K562 (cell line): ENCODE data around the gene COX6B2.

ENCODE experiments used
- CTCF ChIP-seq, 3 experiments: IDR thresholded peaks in 2 of 3; conservative IDR thresholded peaks in 1 of 3; 2 replicates each; pipeline ENCODE4 v1.5.1; 2011 to 2012; ENCODE audit warnings: low read length in 3 of 3, mild to moderate bottlenecking in 3 of 3, control low read depth in 2 of 3, improper control_type of control experiment in 1 of 3, inconsistent platforms in 1 of 3, low read depth in 1 of 3, mixed read lengths in 1 of 3, moderate library complexity in 1 of 3; ENCODE audit not compliant: insufficient read depth in 2 of 3
- ESRRA ChIP-seq: fragments of 450-650 bp; IDR thresholded peaks from 2 replicates; pipeline ENCODE4 v1.6.1; 2014; ENCODE audit warnings: low read depth, mild to moderate bottlenecking, moderate library complexity, borderline replicate concordance
- FOXM1 ChIP-seq, 2 experiments: fragments of 450-650 bp in 1 of 2; sonication (generic) in 1 of 2; formaldehyde crosslinking in 1 of 2; IDR thresholded peaks; 2 replicates each; pipeline versions ENCODE4 v1.6.1 to v1.9.0; 2017 to 2022; ENCODE audit warnings: low read depth in 2 of 2, mild to moderate bottlenecking in 2 of 2, missing genetic modification reagents in 1 of 2, moderate library complexity in 1 of 2
- NFYB ChIP-seq: IDR thresholded peaks from 2 replicates; pipeline ENCODE4 v1.6.1; 2011; ENCODE audit warnings: mild to moderate bottlenecking, moderate library complexity; ENCODE audit not compliant: insufficient read length; ENCODE audit errors: extremely low read depth
- RCOR1 ChIP-seq, 2 experiments: IDR thresholded peaks; 2 replicates each; pipeline ENCODE4 v1.6.1; 2012; ENCODE audit warnings: low read depth in 2 of 2, low read length in 2 of 2, borderline replicate concordance in 1 of 2, improper control_type of control experiment in 1 of 2
- ZFX ChIP-seq: sonication (generic); formaldehyde crosslinking; IDR thresholded peaks from 2 replicates; pipeline ENCODE4 v1.8.0; 2022; ENCODE audit warnings: mild to moderate bottlenecking, missing genetic modification reagents, moderate library complexity
- TF ChIP-seq, protein P1 (sequence below): sonication (generic); formaldehyde crosslinking; IDR thresholded peaks from 2 replicates; pipeline ENCODE4 v1.9.0; 2022; ENCODE audit warnings: mild to moderate bottlenecking, missing genetic modification reagents

DNA sequence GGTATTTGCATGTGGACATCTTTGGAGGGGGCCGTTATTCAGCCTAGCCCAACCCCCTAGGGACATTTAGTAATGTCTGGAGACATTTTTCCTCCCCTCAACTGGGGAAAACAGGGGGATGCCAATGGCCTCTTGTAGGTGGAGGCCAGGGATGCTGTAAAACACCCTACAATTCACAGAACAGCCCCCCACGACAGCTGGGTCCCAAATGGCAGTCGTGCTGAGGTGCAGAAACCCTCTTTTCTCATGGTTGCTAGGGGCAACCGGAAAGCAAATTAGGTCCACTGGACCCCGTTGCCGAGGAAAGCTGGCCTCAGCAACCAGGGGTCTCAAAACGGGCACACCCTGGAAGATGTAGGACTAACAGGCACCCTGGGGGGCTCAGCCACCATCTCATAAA is 44.0 kb downstream of the COX6B2 start:
- TF ChIP-seq FOXM1 (IDR thresholded peaks at IDR 0.05; ENCODE audit: low read depth) (no peak), FOXM1 (CRISPR knock-in tag; IDR thresholded peaks at IDR 0.05; ENCODE audit: low read depth) (no peak), RCOR1 (IDR thresholded peaks at IDR 0.05; ENCODE audit: borderline replicate concordance in 1 of 2, low read depth in 2 of 2, low read length in 2 of 2) (no peak), NFYB (no peak), ZFX (no peak), ESRRA (no peak), CTCF (IDR thresholded peaks at IDR 0.05 in 2 of 3, conservative IDR thresholded peaks at IDR 0.05 in 1 of 3; ENCODE audit: insufficient read depth in 2 of 3, low read depth in 1 of 3, low read length in 3 of 3) (no peak)
- TF ChIP-seq, protein P1, sequence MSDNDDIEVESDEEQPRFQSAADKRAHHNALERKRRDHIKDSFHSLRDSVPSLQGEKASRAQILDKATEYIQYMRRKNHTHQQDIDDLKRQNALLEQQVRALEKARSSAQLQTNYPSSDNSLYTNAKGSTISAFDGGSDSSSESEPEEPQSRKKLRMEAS (CRISPR knock-in tag) = no peak
